HCT116 (cell line): Measurements from ENCODE around the gene HIBADH. TPM values are rescaled to one million over a fixed set of nuclear protein-coding genes. Genes with fewer than 3 reads are reported as not detected.

Experiments used
- ATAC-seq: fragments of 200-7000 bp; cut with Tn5 transposase; 2 replicates; pipeline ENCODE4 v1.9.1; 2020; ENCODE audit warnings: mild to moderate bottlenecking, moderate library complexity
- BruUV-seq: library from RNA; stranded (reverse); fragments of 400-500 nt; replicated peaks from 2 replicates; lab custom pipeline; 2021; lab: Mats Ljungman, UMichigan
- CTCF ChIA-PET: fragments of 300-600 bp; sonication (Branson Sonifier 250); formaldehyde crosslinking; loops from one replicate; lab custom pipeline; 2021; ENCODE audit warnings: antibody characterized with exemption; lab: Charles Lee
- POLR2A ChIA-PET: fragments of 300-600, 350-600 bp; sonication (Branson Sonifier 250); formaldehyde crosslinking; loops from one replicate; lab custom pipeline; 2021; ENCODE audit warnings: antibody characterized with exemption; lab: Charles Lee
- RAD21 ChIA-PET, 2 experiments: fragments of 300-600 bp; sonication (Branson Sonifier 250); formaldehyde crosslinking; loops; one replicate each; lab custom pipeline; 2023; ENCODE audit warnings: low total read pairs in 2 of 2; ENCODE audit not compliant: uncharacterized antibody in 2 of 2, unreplicated experiment in 2 of 2, low non-redundant PET in 1 of 2; lab: Charles Lee
- DNase-seq: peaks from one replicate; pipeline ENCODE4 v3.0.0-alpha.2; 2010; ENCODE audit warnings: low read depth, low spot score
- H2AFZ ChIP-seq: fragments of 200-600 bp; shearing (Covaris generic), sonication (generic); 2 replicates; pipeline ENCODE4 v1.6.1; 2017; ENCODE audit warnings: low read depth, mixed run types, mixed read lengths, antibody characterized with exemption, low read length; ENCODE audit not compliant: poor library complexity, severe bottlenecking
- H3K27ac ChIP-seq: 2 replicates; pipeline ENCODE4 v1.5.1; 2012; ENCODE audit warnings: low read depth, low read length
- H3K27me3 ChIP-seq: fragments of 200-600 bp; sonication (generic); 2 replicates; pipeline ENCODE4 v1.6.1; 2016; ENCODE audit warnings: mixed run types, low read length, mixed read lengths; ENCODE audit not compliant: insufficient read depth
- H3K36me3 ChIP-seq, 2 experiments: fragments of 200-500 bp in 1 of 2; fragments of 200-600 bp in 1 of 2; sonication (Bioruptor generic) in 1 of 2; sonication (generic) in 1 of 2; 2 replicates each; pipeline versions ENCODE4 v1.5.1 to v1.6.1; 2014 to 2016; ENCODE audit warnings: low read length in 2 of 2, inconsistent platforms in 1 of 2, mixed read lengths in 1 of 2, mixed run types in 1 of 2; ENCODE audit not compliant: insufficient read depth in 2 of 2, control insufficient read depth in 1 of 2
- H3K4me1 ChIP-seq, 2 experiments: fragments of 200-600 bp in 1 of 2; sonication (generic) in 1 of 2; 2 replicates each; pipeline versions ENCODE4 v1.5.1 to v1.6.1; 2012 to 2017; ENCODE audit warnings: low read length in 2 of 2, inconsistent platforms in 1 of 2, mild to moderate bottlenecking in 1 of 2, mixed read lengths in 1 of 2, mixed run types in 1 of 2, moderate library complexity in 1 of 2; ENCODE audit not compliant: insufficient read depth in 2 of 2, control insufficient read depth in 1 of 2
- H3K4me2 ChIP-seq: fragments of 200-600 bp; sonication (generic); 2 replicates; pipeline ENCODE4 v1.6.1; 2017; ENCODE audit warnings: mixed run types, low read length, mixed read lengths
- H3K4me3 ChIP-seq, 2 experiments: fragments of 200-600 bp in 1 of 2; sonication (generic) in 1 of 2; replicated peaks in 1 of 2; 2 replicates each; pipeline ENCODE4 v1.5.1; 2011 to 2016; ENCODE audit warnings: low read length in 2 of 2, control low read depth in 1 of 2, low read depth in 1 of 2, mild to moderate bottlenecking in 1 of 2, mixed read lengths in 1 of 2, mixed run types in 1 of 2
- H3K79me2 ChIP-seq: fragments of 200-600 bp; sonication (generic); 2 replicates; pipeline ENCODE4 v1.6.1; 2017; ENCODE audit warnings: mild to moderate bottlenecking, mixed run types, low read length, moderate library complexity, mixed read lengths; ENCODE audit not compliant: insufficient read depth
- H3K9ac ChIP-seq: fragments of 200-600 bp; sonication (generic); 2 replicates; pipeline ENCODE4 v1.6.1; 2016; ENCODE audit warnings: low read length, mixed read lengths
- H3K9me2 ChIP-seq: fragments of 200-600 bp; sonication (generic), shearing (Covaris generic); 2 replicates; pipeline ENCODE4 v1.6.1; 2017; ENCODE audit warnings: mixed run types, mild to moderate bottlenecking, moderate library complexity; ENCODE audit not compliant: insufficient read depth
- H3K9me3 ChIP-seq, 2 experiments: fragments of 200-500 bp in 1 of 2; fragments of 200-600 bp in 1 of 2; sonication (Bioruptor generic) in 1 of 2; sonication (generic) in 1 of 2; 2 replicates each; pipeline ENCODE4 v1.6.1; 2014 to 2017; ENCODE audit warnings: low read length in 2 of 2, mixed read lengths in 2 of 2, inconsistent platforms in 1 of 2, low read depth in 1 of 2, mild to moderate bottlenecking in 1 of 2, mixed run types in 1 of 2, moderate library complexity in 1 of 2; ENCODE audit not compliant: control insufficient read depth in 1 of 2, insufficient read depth in 1 of 2
- H4K20me1 ChIP-seq: fragments of 200-600 bp; sonication (generic), shearing (Covaris generic); 2 replicates; pipeline ENCODE4 v1.6.1; 2017; ENCODE audit warnings: mixed run types, mild to moderate bottlenecking, moderate library complexity; ENCODE audit not compliant: insufficient read depth
- CBX3 ChIP-seq: IDR thresholded peaks from 2 replicates; pipeline ENCODE4 v1.6.1; 2012; ENCODE audit warnings: low read depth
- CEBPB ChIP-seq: IDR thresholded peaks from 2 replicates; pipeline ENCODE4 v1.6.1; 2012; ENCODE audit warnings: low read depth
- CTCF ChIP-seq, 3 experiments: fragments of 200-600 bp in 1 of 3; sonication (generic) in 1 of 3; IDR thresholded peaks in 2 of 3; conservative IDR thresholded peaks in 1 of 3; 2 replicates each; pipeline ENCODE4 v1.5.1; 2012 to 2017; ENCODE audit warnings: low read depth in 2 of 3, low read length in 2 of 3, antibody characterized with exemption in 1 of 3, borderline replicate concordance in 1 of 3, control low read depth in 1 of 3, mild to moderate bottlenecking in 1 of 3, mixed read lengths in 1 of 3, mixed run types in 1 of 3, moderate library complexity in 1 of 3; ENCODE audit not compliant: insufficient read depth in 1 of 3
- EGR1 ChIP-seq: IDR thresholded peaks from 2 replicates; pipeline ENCODE4 v1.6.1; 2012; ENCODE audit warnings: low read depth
- ELF1 ChIP-seq: IDR thresholded peaks from 2 replicates; pipeline ENCODE4 v1.6.1; 2012; ENCODE audit warnings: low read depth, borderline replicate concordance
- EZH2 ChIP-seq: fragments of 200-600 bp; sonication (generic); IDR thresholded peaks from 2 replicates; pipeline ENCODE4 v1.6.1; 2017; ENCODE audit warnings: antibody characterized with exemption, mixed run types
- EZH2phosphoT487 ChIP-seq: fragments of 200-600 bp; IDR thresholded peaks from 2 replicates; pipeline ENCODE4 v1.6.1; 2018; ENCODE audit warnings: antibody characterized with exemption, borderline replicate concordance
- JUND ChIP-seq: IDR thresholded peaks from 2 replicates; pipeline ENCODE4 v1.6.1; 2012
- MAX ChIP-seq: IDR thresholded peaks from 2 replicates; pipeline ENCODE4 v1.6.1; 2012
- POLR2AphosphoS5 ChIP-seq: IDR thresholded peaks from 2 replicates; pipeline ENCODE4 v1.6.1; 2011; ENCODE audit warnings: mild to moderate bottlenecking, low read depth, low read length, moderate library complexity
- RAD21 ChIP-seq: IDR thresholded peaks from 2 replicates; pipeline ENCODE4 v1.6.1; 2012; ENCODE audit warnings: low read depth, mild to moderate bottlenecking
- SIN3A ChIP-seq: IDR thresholded peaks from 2 replicates; pipeline ENCODE4 v1.6.1; 2012; ENCODE audit warnings: low read depth
- SP1 ChIP-seq: IDR thresholded peaks from 2 replicates; pipeline ENCODE4 v1.6.1; 2012; ENCODE audit warnings: low read depth
- SRF ChIP-seq: IDR thresholded peaks from 2 replicates; pipeline ENCODE4 v1.6.1; 2012; ENCODE audit warnings: low read depth
- TCF7L2 ChIP-seq: IDR thresholded peaks from 2 replicates; pipeline ENCODE4 v1.7.0; 2011; ENCODE audit warnings: borderline replicate concordance, inconsistent platforms; ENCODE audit not compliant: insufficient read depth, insufficient read length; ENCODE audit errors: extremely low read depth
- ZFX ChIP-seq: fragments of 450-650 bp; IDR thresholded peaks from 2 replicates; pipeline ENCODE4 v1.6.1; 2017
- ZNF274 ChIP-seq: fragments of 200-500 bp; sonication (Bioruptor generic); IDR thresholded peaks from 2 replicates; pipeline ENCODE4 v1.6.1; 2014; ENCODE audit warnings: mild to moderate bottlenecking, low read depth, low read length, inconsistent platforms
- intact Hi-C: fragments of 100-400 bp; cut with micrococcal nuclease; formaldehyde crosslinking; loops from 2 replicates; pipeline ENCODE4 v1.10.0; 2022
- total RNA-seq: library from RNA; stranded (reverse); gene quantifications from one replicate; pipeline ENCODE4 v1.2.1, GENCODE V29; 2021; ENCODE audit not compliant: unreplicated experiment
- TF ChIP-seq, protein P1 (sequence below): IDR thresholded peaks from 2 replicates; pipeline ENCODE4 v1.6.1; 2012
- TF ChIP-seq, protein P2 (sequence below): IDR thresholded peaks from 2 replicates; pipeline ENCODE4 v1.6.1; 2012; ENCODE audit warnings: low read depth
- TF ChIP-seq, protein P3 (sequence below): IDR thresholded peaks from 2 replicates; pipeline ENCODE4 v1.6.1; 2011; ENCODE audit warnings: mild to moderate bottlenecking, low read length, moderate library complexity; ENCODE audit not compliant: insufficient replicate concordance; ENCODE audit errors: extremely low read depth

Gene HIBADH
- total RNA-seq, 1 experiment from 2014 or later = 32.4 TPM

DNA sequence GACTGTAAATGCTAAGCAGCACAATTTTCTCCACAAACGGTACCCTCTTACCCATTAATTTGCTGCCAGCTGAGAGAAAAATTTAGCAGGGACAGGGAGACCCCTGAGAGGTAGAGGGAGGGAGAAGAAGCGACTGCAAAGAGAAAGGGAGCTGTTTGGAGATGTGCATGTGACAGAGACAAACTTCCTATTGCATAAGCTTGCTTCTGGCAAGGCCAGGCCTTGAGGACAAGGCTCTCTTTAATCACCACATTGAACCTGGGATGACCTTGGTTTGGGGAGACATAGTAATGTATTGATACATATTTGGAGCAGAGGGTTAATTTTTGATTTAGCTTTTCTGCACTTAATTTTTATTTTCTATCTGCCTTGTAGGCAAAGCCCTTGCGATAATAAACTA is 31.1 kb upstream of the HIBADH start:
- DNase-seq (no peak), ATAC-seq (no peak)
- Histone ChIP-seq H3K9me2 (no peaks in the 10 kb centered on the region), H3K27ac (no peak overlapping the region), H3K9ac (no peak overlapping the region), H3K4me1 (peaks cover 6 to 13% of the 10 kb centered on the region in 2 experiments; a peak in 3 of 4 replicates), H3K27me3 (no peaks in the 10 kb centered on the region), H3K36me3 (no peaks in the 10 kb centered on the region), H2AFZ (no peak overlapping the region), H4K20me1 (no peaks in the 10 kb centered on the region), H3K79me2 (no peaks in the 10 kb centered on the region), H3K4me2 (no peak overlapping the region), H3K9me3 (no peaks in the 10 kb centered on the region), H3K4me3 (no peak overlapping the region)
- ChIA-PET RAD21 (no interaction called here), CTCF (interaction anchor here (1.0 to 1.1 kb wide), 2 partner anchors 81 to 368 kb away, joined by 3 to 6 read pairs; no protein-coding TSS in a partner anchor), POLR2A (interaction anchor here (1.7 kb wide), 1 partner anchor 31 kb away, joined by 5 read pairs; the partner anchor contains the start of gene HIBADH)
- TF ChIP-seq ELF1 = no peak
- TF ChIP-seq CEBPB = no peak
- TF ChIP-seq CBX3 = no peak
- no peak for TF ChIP-seq EZH2phosphoT487
- TF ChIP-seq, protein P1, sequence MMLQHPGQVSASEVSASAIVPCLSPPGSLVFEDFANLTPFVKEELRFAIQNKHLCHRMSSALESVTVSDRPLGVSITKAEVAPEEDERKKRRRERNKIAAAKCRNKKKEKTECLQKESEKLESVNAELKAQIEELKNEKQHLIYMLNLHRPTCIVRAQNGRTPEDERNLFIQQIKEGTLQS = no peak
- no peak for TF ChIP-seq TCF7L2
- TF ChIP-seq SIN3A = no peak
- no peak for TF ChIP-seq ZFX
- no peak for TF ChIP-seq EGR1
- TF ChIP-seq EZH2 = no peak
- TF ChIP-seq JUND = no peak
- TF ChIP-seq ZNF274 = no peak
- no peak for TF ChIP-seq SP1
- TF ChIP-seq, protein P2, sequence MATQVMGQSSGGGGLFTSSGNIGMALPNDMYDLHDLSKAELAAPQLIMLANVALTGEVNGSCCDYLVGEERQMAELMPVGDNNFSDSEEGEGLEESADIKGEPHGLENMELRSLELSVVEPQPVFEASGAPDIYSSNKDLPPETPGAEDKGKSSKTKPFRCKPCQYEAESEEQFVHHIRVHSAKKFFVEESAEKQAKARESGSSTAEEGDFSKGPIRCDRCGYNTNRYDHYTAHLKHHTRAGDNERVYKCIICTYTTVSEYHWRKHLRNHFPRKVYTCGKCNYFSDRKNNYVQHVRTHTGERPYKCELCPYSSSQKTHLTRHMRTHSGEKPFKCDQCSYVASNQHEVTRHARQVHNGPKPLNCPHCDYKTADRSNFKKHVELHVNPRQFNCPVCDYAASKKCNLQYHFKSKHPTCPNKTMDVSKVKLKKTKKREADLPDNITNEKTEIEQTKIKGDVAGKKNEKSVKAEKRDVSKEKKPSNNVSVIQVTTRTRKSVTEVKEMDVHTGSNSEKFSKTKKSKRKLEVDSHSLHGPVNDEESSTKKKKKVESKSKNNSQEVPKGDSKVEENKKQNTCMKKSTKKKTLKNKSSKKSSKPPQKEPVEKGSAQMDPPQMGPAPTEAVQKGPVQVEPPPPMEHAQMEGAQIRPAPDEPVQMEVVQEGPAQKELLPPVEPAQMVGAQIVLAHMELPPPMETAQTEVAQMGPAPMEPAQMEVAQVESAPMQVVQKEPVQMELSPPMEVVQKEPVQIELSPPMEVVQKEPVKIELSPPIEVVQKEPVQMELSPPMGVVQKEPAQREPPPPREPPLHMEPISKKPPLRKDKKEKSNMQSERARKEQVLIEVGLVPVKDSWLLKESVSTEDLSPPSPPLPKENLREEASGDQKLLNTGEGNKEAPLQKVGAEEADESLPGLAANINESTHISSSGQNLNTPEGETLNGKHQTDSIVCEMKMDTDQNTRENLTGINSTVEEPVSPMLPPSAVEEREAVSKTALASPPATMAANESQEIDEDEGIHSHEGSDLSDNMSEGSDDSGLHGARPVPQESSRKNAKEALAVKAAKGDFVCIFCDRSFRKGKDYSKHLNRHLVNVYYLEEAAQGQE = no peak
- no peak for TF ChIP-seq RAD21
- no peak for TF ChIP-seq MAX
- TF ChIP-seq, protein P3, sequence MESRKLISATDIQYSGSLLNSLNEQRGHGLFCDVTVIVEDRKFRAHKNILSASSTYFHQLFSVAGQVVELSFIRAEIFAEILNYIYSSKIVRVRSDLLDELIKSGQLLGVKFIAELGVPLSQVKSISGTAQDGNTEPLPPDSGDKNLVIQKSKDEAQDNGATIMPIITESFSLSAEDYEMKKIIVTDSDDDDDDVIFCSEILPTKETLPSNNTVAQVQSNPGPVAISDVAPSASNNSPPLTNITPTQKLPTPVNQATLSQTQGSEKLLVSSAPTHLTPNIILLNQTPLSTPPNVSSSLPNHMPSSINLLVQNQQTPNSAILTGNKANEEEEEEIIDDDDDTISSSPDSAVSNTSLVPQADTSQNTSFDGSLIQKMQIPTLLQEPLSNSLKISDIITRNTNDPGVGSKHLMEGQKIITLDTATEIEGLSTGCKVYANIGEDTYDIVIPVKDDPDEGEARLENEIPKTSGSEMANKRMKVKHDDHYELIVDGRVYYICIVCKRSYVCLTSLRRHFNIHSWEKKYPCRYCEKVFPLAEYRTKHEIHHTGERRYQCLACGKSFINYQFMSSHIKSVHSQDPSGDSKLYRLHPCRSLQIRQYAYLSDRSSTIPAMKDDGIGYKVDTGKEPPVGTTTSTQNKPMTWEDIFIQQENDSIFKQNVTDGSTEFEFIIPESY = no peak
- no peak for TF ChIP-seq POLR2AphosphoS5
- no peak for TF ChIP-seq SRF
- no peak for TF ChIP-seq CTCF (IDR thresholded peaks at IDR 0.05 in 2 of 3, conservative IDR thresholded peaks at IDR 0.05 in 1 of 3; ENCODE audit: borderline replicate concordance in 1 of 3, insufficient read depth in 1 of 3, low read depth in 2 of 3, low read length in 2 of 3)
- no TSS peak for BruUV-seq
- intact Hi-C loops = loop anchor here (10.0 kb wide), 1 partner anchor 401 kb away; no protein-coding TSS in a partner anchor
